ENCODE data around the gene CDX2.
"Not testable (repeated sequence)": the region's sequence is repeated elsewhere in the genome, so short reads cannot be mapped to it uniquely, and the experiment has no call there.

The CDX2 gene

GRCh38 chr13:27964206-27964605 lies 4.9 kb downstream of the CDX2 start:
- DNase-seq: not testable (repeated sequence)

- DNase-seq: no peak
Measured at GRCh38 chr13:27963491-27963890, 5.6 kb downstream of the CDX2 start.

- DNase-seq: no peak
Measured at GRCh38 chr13:27962982-27963381, 6.1 kb downstream of the CDX2 start.

- no peak for DNase-seq
Measured at GRCh38 chr13:27962128-27962841, 6.8 kb downstream of the CDX2 start.

GRCh38 chr13:27961227-27962085 lies 7.7 kb downstream of the CDX2 start:
- no peak for DNase-seq

GRCh38 chr13:27960362-27961226 lies 8.5 kb downstream of the CDX2 start:
- DNase-seq: no peak

- DNase-seq: no peak
Measured at GRCh38 chr13:27959976-27960361, 9.1 kb downstream of the CDX2 start.

GRCh38 chr13:27956576-27957300 lies 12.4 kb downstream of the CDX2 start:
- no peak for DNase-seq

- no peak for DNase-seq
Measured at GRCh38 chr13:27955014-27955591, 14.0 kb downstream of the CDX2 start.

GRCh38 chr13:27954406-27954851 lies 14.7 kb downstream of the CDX2 start:
- no peak for DNase-seq

- peak; percentile 23 for DNase-seq
Measured at GRCh38 chr13:27953676-27954405, 15.3 kb downstream of the CDX2 start.

- no peak for DNase-seq
Measured at GRCh38 chr13:27952876-27953675, 16.0 kb downstream of the CDX2 start.

GRCh38 chr13:27942972-27943371 lies 26.1 kb downstream of the CDX2 start:
- no peak for DNase-seq

- DNase-seq: no peak
Measured at GRCh38 chr13:27933580-27934328, 35.4 kb downstream of the CDX2 start.

GRCh38 chr13:27933118-27933517 lies 36.0 kb downstream of the CDX2 start:
- DNase-seq: no peak

- no peak for DNase-seq
Measured at GRCh38 chr13:27929868-27930267, 39.2 kb downstream of the CDX2 start.

GRCh38 chr13:27928805-27929753 lies 40.0 kb downstream of the CDX2 start:
- DNase-seq: no peak

- no peak for DNase-seq
Measured at GRCh38 chr13:27928353-27928804, 40.7 kb downstream of the CDX2 start.
